DMS53 (cell line): Measurements from ENCODE around the gene TNK1.
"Not testable (repeated sequence)": the region's sequence is repeated elsewhere in the genome, so short reads cannot be mapped to it uniquely, and the experiment has no call there.

Experiments
- DNase-seq: peaks from one replicate; lab custom pipeline; 2025; lab: John Stamatoyannopoulos, UW

The TNK1 gene

DNA sequence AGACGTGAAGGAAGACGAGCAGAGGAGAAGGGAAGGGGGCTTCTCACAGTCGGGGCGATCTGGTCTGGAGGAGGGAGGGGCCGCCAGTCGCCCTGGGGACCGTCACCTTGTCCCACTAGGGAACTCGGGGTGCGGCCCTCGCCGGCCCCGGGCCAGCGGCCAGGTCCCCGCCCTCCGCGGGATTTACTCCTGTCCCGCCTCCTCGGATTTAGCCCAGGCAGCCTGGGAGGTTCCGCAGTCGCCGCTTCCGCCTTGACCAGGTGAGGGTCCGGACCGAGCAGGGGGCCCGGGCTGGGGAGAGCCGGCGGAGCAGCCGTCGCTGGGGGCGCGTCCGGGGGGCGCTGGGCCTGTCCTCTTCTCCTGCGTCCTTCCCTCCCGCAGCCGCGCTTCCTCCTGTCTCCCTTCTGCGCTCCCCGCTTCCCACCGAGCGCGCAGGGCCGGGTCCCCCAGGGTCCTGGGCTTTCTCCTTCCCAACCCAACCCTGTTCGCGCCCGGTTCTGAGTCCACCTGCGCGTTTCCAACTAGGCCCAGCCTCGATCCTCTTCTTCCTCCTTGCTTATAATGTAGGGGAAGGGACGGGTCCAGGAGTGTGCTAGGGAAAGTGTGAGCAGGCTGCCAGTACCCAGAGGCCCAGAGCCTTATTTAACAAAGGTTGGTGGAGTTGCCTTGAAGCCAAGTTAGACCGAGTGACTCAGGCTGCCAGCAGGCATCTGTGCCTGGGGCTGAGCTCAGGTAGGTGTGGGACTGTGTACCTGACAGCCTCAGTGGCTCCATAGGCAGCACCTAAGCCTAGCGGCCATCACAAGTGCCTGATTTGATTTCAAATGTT, at the start of gene TNK1:
TNK1 (plus strand) TSS at position 235 of the 829 bp plus-strand sequence. CDS start 1,838 bp downstream, outside the sequence.
- DNase-seq, result peak; percentile 73

DNA sequence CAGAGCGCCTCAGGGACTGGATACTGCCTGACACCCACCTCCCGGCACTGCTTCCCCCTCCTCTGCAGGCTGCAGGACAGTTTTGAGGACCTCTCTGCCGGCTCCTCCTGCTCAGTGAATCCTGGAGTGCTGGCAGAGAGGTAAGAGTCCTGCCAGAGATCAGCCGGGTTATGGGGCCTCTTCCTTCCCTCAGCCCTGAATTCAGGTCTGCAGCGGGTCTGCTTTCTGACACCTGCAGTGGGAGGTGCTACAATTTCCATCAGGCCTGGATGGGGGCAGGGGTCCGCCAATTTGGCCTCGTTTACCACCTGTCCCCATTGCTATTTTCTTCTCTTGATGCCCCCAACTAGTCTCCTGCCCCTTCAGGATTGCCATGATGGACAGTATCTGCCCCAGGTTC, 48.8 kb upstream of the TNK1 start:
- no peak for DNase-seq

DNA sequence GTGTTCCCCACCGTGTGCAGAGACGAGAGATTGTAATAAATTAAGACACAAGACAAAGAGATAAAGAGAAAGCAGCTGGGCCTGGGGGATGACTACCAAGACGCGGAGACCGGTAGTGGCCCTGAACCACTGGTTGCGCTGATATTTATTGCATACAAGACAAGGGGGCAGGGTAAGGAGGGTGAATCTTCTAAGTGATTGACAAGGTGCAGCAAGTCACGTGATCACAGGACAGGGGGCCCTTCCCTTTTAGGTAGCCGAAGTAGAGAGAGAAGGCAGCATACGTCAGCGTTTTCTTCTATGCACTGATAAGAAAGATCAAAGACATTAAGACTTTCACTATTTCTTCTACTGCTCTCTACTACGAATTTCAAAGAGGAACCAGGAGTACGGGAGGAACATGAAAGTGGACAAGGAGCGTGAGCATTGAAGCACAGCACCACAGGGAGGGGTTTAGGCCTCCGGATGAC, 48.3 kb upstream of the TNK1 start:
- DNase-seq, result not testable (repeated sequence)

DNA sequence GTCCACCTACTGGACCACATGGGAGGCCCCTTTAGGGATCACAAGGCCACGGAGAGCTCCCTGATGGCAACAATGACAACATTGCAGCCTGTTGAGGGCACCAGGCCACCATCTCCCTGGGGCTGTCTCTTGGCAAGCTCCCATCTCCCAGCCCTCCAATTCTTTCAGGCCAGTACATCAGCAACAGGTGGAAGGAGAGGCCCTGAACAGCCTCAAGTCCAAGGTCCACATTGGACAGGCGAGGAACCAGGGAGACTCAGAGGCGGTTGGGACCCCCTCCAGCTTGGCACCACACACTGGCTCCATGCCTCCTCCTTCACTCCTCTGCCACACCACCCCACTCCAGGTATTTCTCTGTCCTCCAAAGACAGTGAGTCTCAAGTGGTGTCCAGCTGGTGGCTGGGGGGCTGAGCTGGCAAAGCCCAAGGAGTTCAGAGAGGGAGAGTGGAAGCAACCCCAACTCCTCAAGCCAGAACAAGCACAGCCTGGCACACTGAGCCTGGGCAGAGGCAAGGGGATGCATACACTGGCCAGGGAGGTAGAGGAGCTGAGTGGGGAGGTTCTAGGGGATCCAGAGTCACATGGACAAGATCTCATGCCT, 45.9 kb upstream of the TNK1 start:
- no peak for DNase-seq

DNA sequence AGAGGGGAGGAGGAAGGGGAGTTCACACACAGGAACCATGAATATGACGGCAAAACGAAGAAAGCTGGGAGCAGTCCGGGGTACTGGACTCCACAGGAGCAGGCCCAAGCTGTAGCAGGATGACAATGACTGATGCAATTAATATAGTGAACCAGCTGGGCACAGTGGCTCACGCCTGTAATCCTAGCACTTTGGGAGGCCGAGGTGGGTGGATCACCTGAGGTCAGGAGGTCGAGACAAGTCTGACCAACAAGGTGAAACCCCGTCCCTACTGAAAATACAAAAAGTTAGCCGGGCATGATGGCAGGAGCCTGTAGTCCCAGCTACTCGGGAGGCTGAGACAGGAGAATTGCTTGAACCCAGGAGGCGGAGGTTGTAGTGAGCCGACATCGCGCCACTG, 45.1 kb upstream of the TNK1 start:
- DNase-seq, result not testable (repeated sequence)

DNA sequence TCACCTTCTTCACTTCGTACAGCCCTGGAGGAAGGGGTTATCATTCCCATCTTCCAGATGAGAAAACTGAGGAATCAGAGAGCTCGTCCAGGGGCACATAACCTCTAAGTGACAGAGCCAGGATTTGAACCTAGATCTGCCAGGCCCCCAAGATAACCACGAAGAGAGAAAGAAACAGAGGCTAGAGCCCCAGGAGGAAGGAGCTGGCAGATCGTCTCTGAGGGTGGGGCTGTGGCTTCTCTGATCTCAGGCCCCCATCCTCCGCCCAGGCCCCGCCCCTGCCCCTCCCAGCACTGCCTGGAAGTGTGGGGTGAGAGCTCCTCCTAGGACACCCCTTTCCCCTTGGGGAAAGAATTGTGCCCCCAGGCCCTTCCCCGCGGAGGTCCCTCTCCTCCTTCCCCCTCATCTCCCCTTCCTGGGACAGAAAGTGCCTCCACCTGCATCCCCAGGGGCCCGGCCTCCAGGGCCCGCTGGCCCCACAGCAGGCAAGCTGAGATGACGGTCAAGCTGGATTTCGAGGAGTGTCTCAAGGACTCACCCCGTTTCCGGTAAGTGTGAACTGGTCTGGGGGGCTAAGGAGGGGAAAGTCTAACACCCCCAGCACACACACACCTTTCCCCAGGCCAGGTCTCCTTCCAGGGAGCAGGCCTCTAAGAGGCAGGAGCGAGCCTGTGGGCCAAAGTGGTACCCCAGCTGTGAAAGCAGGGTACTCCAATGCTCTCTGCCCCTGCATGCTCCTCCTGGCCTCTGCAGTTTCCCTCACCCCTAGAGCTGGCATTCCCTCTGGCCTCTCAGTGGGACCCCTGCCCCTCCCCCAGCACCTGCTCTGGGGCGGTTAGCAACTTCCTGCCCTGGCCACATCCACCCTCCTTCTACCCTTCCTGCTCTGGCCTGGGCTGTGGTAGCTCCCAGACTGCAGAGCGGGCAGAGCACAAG, 44.4 kb upstream of the TNK1 start, which contains the start of gene ACAP1:
ACAP1 (plus strand) TSS at position 290 of the 936 bp plus-strand sequence; CDS start at position 496, 206 bp downstream.
- no peak for DNase-seq

DNA sequence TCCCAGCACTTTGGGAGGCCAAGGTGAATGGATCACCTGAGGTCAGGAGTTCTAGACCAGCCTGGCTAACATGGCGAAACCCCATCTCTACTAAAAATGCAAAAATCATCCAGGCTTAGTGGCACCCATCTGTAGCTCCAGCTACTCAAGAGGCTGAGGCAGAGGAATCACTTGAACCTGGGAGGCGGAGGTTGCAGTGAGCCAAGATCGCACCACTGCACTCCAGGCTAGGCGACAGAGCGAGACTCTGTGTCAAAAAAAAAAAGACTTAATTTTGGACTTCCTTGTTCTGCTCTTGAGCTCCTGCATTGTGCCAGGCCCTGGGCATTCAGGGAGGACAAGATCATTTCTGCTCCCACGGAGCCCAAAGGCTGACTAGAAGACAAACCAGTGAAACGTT, 43.3 kb upstream of the TNK1 start:
- not testable (repeated sequence) for DNase-seq

DNA sequence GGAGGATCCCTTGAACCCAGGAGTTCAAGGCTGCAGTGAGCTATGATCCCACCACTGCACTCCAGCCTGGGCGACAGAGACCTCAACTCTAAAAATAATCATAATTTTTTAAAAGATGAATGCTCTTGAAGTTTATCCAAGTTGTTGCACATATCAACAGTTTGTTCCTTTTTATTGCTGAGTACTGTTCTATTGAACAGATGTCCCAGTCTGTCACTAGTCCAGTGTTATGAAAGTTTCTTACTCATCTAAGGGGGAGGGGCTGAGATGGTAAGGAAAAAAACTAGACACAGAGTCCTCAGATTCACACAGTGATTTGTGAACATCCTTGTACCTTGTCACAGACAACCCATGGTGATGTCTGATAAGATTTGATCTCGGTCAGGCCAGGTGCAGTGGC, 40.7 kb upstream of the TNK1 start:
- no peak for DNase-seq

DNA sequence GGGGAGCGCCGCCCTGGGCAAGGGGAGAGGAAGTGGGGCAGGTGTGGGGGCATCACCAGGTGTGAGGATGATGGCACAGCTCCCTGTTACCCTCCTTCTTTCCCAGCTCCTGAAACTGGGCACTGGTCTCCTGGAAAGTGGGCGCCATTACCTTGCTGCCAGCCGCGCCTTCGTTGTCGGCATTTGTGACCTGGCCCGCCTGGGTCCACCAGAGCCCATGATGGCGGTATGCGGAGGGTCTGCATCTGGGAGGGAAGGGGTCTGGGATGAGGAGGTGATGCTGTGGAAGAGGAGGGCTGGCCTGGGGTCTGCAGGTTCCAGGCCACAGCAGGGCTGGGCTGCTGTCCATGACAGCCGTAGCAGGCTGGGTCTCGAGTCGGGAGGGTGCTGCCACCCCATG, 39.0 kb upstream of the TNK1 start:
- DNase-seq, result no peak

DNA sequence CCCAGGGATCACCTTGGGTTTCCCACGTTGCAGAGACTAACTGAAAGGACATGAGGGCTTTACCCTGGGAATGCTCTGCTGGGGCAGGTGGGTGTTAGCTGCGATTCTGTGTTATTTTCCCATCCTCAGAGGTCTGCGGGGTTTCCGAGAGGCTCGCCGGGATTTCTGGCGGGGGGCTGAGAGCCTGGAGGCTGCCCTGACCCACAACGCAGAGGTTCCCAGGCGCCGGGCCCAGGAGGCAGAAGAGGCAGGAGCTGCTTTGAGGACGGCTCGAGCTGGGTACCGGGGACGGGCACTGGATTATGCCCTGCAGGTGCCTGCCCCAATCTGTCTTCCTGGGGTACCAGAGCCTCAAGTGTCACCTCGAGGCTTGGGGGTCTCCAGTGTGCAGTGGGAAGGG, 37.6 kb upstream of the TNK1 start:
- no peak for DNase-seq

DNA sequence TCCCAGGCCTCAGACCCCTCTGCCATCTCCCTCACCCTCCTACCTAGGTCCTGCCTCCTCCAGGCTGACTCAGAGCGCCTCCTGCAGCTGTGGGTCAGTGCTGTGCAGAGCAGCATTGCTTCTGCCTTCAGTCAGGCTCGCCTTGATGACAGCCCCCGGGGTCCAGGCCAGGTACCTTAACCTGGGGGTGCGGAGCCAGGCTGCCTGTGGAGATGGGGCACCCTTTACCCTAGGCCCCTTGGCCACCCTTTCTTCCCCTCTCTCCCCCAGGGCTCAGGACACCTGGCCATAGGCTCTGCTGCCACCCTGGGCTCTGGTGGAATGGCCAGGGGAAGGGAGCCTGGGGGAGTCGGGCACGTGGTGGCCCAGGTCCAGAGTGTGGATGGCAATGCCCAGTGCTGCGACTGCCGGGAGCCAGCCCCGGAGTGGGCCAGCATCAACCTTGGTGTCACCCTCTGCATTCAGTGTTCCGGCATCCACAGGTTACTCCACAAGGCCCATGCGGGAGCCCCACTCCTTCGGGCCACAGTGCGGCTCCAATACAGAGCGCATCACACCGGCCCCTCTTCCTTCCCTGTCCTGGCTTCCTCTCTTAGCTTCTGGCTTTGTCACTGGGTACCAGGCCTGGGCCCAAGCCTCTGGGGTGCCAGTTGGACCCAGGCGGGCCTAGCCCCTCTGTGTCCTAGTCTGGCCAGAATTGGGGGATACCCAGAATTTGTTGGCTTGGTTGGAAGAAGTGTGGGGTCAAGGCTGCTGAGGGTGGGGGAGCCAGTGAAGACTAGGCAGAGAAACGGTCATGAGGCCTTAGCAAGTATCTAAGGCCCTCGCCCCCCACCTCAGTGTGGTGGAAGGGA, 33.9 kb upstream of the TNK1 start:
- DNase-seq, result no peak

DNA sequence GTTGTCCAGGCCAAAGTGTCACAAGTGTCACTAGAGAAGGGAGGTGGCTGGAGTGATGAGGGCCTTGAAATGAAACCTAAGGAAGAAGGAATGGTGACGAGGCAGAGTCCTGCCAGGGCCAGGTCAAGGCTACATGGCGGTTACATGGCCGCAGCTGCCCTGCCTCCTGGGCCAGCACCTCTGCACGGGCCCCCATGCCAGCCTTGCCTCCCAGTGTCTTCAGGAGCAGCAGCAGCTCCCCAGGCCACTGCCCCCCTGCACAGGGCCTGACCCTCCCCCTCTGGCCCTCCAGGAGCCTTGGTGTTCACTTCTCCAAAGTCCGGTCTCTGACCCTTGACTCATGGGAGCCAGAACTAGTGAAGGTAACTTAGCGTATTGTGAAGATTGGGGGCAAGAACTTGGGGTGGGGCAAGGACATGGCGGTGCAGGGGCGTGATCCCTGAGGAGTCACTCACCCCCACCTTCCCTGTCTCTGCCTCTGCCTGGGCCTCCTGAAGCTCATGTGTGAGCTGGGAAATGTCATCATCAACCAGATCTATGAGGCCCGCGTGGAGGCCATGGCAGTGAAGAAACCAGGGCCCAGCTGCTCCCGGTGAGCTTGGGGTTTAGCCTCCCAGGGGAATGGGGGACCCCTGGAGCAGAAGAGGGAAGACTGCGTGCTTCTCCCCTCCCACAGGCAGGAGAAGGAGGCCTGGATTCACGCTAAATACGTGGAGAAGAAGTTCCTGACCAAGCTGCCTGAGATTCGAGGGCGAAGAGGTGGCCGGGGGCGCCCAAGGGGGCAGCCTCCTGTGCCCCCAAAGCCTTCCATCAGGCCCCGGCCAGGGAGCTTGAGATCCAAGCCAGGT, 33.0 kb upstream of the TNK1 start:
- DNase-seq, result no peak

DNA sequence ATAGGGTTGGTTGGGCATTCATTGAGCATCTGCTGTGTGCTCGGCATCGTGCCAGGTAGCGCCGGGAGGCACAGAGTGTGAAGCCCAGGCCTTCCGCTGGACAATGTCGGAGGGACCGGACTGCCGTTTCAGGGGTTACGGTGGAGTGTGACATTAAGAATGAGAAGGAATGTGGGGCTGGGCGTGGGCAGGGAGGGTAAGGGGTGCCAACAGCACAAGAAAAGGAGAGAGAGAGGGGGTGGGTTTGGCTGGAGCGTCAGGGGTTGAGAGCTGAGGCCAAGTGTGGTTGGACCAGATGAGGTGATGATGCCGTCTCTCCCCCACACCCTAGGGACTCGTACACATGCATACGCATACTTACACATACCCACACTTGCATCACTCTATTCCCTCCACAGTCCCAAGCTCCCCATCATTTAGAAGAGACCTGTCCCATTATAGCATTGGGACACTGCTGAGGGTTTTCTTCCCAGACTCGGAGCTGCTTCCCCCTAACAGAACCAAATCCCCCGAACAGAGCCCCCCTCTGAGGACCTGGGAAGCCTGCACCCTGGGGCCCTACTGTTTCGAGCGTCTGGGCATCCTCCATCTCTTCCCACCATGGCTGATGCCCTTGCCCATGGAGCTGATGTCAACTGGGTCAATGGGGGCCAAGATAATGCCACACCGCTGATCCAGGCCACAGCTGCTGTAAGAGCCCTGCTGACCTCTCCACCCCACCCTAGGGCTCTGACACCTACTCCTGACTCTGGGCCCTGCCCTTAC, 32.2 kb upstream of the TNK1 start:
- DNase-seq, result no peak

DNA sequence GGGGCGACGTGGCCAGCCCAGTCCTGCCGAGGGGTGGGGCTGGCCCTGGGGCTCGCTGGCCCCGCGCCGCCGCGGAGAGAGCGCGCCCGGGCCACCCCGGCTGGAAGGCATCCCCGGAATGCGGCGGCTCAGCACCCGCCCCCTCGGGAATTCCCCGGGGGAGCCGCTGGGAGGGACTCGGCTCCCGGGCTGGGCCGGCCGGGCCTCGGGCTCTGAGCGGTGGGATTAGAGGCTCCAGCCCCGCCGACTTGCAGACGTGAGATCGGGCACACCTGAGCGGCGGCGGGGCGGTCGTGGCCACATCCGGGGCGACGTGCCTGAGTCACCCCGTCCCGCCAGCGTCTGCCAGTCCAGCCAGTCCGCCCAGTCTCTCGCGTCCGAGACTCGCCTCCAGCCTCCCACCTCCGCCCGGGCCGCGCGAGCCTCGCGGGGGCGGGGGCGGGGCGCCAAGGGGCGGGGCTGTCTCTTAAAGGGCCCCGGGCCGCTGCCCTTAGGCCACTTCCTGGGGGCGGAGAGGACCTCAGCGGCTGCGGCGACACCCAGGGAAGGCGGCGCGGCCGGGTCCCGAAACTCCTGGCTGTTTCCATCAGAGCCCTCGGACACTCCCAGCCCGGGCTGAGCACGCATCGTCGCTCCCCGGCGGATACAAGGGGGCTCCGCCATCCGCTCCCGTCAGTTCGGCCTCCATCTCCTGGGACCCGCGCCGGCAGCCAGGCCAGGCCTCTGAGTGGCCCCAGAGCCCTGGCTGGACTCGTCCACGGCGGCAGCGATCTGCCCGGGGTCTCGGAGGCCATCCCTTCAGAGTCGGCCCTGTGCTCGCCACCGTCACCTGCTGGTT, 29.0 kb upstream of the TNK1 start, which contains the start of gene KCTD11:
KCTD11 (plus strand) TSS at position 498 of the 838 bp plus-strand sequence.
- DNase-seq, result peak; percentile 97

DNA sequence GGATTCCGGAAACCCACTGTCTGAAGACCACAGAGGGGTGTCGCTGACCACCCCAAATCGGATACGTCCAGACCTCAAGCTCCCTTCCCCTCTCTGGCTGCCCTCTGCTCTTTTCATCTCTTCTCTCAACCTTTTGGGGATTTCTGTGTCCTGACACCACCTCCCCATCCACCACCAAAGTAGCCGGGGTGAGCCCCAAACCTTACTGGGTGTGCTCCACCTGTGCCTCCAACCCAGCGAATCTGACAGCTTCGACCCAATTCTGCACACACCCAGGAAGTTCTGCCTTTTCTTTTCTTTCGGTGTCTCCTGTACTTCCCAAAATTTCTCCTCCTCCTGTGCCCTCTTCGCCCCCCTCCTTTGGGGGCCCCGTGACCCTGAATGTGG, 28.4 kb upstream of the TNK1 start:
- no peak for DNase-seq

DNA sequence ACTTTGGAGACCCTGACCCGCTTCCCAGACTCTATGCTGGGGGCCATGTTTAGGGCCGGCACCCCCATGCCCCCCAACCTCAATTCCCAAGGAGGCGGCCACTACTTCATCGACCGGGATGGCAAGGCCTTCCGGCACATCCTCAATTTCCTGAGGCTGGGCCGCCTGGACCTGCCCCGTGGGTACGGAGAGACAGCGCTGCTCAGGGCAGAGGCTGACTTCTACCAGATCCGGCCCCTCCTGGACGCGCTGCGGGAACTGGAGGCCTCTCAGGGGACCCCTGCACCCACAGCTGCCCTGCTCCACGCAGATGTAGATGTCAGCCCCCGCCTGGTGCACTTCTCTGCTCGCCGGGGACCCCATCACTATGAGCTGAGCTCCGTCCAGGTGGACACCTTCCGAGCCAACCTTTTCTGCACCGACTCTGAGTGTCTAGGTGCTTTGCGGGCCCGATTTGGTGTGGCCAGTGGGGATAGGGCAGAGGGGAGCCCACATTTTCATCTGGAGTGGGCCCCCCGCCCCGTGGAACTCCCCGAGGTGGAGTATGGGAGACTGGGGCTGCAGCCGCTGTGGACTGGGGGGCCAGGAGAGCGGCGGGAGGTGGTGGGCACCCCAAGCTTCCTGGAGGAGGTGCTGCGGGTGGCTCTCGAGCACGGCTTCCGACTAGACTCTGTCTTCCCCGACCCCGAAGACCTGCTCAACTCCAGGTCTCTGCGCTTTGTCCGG, 27.8 kb upstream of the TNK1 start:
- DNase-seq, result no peak

DNA sequence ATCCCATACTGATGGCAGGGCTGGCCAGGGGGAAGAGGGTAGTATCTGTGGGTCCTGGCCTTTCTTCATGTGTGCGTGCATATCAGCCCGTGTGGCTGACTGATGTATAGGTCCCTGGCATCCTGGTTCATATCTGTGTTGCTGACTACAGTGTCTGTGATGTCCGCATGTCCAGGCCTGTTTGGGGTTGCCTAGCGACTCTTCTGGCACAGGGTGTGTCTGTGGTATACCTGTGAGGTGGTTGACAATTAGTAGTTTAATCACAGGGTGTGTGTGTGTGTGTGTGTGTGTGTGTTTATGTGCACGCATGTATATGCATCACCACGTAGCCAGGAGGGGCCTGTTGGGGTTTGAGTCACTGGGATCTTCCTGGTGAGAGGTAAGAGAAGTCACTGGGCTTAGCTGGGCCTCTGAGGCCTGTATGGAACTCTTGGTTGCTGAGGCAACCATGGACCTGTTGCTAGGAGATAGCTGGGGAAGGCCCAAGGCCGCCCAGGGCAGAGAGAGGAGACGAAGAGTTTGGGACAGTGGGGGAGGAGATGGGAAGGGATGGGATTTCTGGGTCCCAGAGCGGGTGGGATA, 26.5 kb upstream of the TNK1 start:
- peak; percentile 63 for DNase-seq

DNA sequence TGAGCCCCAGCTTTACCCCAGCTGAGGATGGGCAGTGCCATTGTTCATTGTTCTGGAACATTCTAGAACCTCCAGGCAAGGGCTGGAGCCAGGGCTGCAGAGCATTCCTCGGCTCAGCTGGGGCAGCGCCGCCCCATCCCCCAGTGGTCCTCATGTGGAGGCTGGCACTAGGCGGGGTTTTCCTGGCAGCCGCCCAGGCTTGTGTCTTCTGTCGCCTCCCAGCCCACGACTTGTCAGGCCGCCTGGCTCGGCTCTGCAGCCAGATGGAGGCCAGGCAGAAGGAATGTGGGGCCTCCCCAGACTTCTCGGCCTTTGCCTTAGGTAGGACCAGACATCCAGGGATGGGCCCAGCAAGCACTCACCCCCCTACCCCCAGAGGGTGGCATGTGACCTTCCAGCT, 25.8 kb upstream of the TNK1 start, which contains the start of gene TMEM95:
TMEM95 (plus strand) TSS at position 104 of the 400 bp plus-strand sequence; CDS start at position 153, 49 bp downstream.
- no peak for DNase-seq
